HG02623 (cell line): ENCODE data around the gene TOR2A.
A peak's percentile ranks its signal among the peaks of the same experiment; 100 is the strongest.

ENCODE experiments used
- ATAC-seq: cut with Tn5 transposase; IDR thresholded peaks from one replicate; pipeline ENCODE4 v1.9.1; 2021; ENCODE audit warnings: moderate library complexity; ENCODE audit not compliant: unreplicated experiment

Gene TOR2A

GRCh38 chr9:127744398-127745110 lies 9.5 kb upstream of the TOR2A start:
- ATAC-seq: no peak

- no peak for ATAC-seq
These were observed 7.5 kb upstream of the TOR2A start for GRCh38 chr9:127742435-127743088.

GRCh38 chr9:127741831-127742434 lies 6.8 kb upstream of the TOR2A start:
- no peak for ATAC-seq

GRCh38 chr9:127739614-127740330 lies 4.7 kb upstream of the TOR2A start:
- no peak for ATAC-seq

- ATAC-seq: no peak
These were observed 3.6 kb upstream of the TOR2A start for GRCh38 chr9:127738666-127739065.

- ATAC-seq: peak; percentile 2
These were observed 564 bp upstream of the TOR2A start for GRCh38 chr9:127735530-127736185.

- no peak for ATAC-seq
These were observed 797 bp downstream of the TOR2A start for GRCh38 chr9:127734247-127734746.

GRCh38 chr9:127733614-127734013 lies 1.5 kb downstream of the TOR2A start:
- no peak for ATAC-seq

GRCh38 chr9:127732444-127732843 lies 2.6 kb downstream of the TOR2A start:
- no peak for ATAC-seq

- ATAC-seq: no peak
These were observed 3.2 kb downstream of the TOR2A start for GRCh38 chr9:127731938-127732337.

GRCh38 chr9:127730799-127731410 lies 4.2 kb downstream of the TOR2A start:
- ATAC-seq: no peak

- no peak for ATAC-seq
These were observed 4.8 kb downstream of the TOR2A start for GRCh38 chr9:127730262-127730661.

- ATAC-seq: no peak
These were observed 5.4 kb downstream of the TOR2A start for GRCh38 chr9:127729522-127730256.

- no peak for ATAC-seq
These were observed 6.3 kb downstream of the TOR2A start for GRCh38 chr9:127728808-127729207.

- ATAC-seq: no peak
These were observed 8.2 kb downstream of the TOR2A start for GRCh38 chr9:127726871-127727270.

GRCh38 chr9:127724012-127724411 lies 11.1 kb downstream of the TOR2A start:
- ATAC-seq: no peak

GRCh38 chr9:127723444-127723843 lies 11.7 kb downstream of the TOR2A start:
- no peak for ATAC-seq

- ATAC-seq: no peak
These were observed 12.1 kb downstream of the TOR2A start for GRCh38 chr9:127723013-127723412.

- no peak for ATAC-seq
These were observed 12.9 kb downstream of the TOR2A start for GRCh38 chr9:127722055-127722745.
